ENCODE data around the gene DGKZ.
A peak's percentile ranks its signal among the peaks of the same experiment; 100 is the strongest.

The DGKZ gene

DNA sequence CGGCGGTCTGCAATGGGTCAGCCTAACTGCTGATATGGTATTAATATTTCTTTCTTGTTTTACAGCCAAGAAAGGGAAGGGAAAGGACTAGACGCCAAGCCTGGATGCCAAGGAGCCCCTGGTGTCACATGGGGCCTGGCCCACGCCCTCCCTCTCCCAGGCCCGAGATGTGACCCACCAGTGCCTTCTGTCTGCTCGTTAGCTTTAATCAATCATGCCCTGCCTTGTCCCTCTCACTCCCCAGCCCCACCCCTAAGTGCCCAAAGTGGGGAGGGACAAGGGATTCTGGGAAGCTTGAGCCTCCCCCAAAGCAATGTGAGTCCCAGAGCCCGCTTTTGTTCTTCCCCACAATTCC is 36.1 kb downstream of the DGKZ start:
- ATAC-seq (replicated peaks; ENCODE audit: extremely low read depth, poor library complexity, severe bottlenecking) = no peak
- peaks cover 25% of the 10 kb centered on the region for H3K4me1 Mint-ChIP-seq
- DNase-seq (ENCODE audit: low spot score in 2 of 2) = no peak
- H3K27me3 Mint-ChIP-seq = peaks cover 47% of the 10 kb centered on the region
- H3K4me3 Mint-ChIP-seq = peak overlapping the region; percentile 41
- peaks cover 22% of the 10 kb centered on the region for H3K36me3 Mint-ChIP-seq (ENCODE audit: insufficient read depth)
- no peak overlapping the region for H3K27ac Mint-ChIP-seq (ENCODE audit: low read depth)
- no peaks in the 10 kb centered on the region for H3K9me3 Mint-ChIP-seq

DNA sequence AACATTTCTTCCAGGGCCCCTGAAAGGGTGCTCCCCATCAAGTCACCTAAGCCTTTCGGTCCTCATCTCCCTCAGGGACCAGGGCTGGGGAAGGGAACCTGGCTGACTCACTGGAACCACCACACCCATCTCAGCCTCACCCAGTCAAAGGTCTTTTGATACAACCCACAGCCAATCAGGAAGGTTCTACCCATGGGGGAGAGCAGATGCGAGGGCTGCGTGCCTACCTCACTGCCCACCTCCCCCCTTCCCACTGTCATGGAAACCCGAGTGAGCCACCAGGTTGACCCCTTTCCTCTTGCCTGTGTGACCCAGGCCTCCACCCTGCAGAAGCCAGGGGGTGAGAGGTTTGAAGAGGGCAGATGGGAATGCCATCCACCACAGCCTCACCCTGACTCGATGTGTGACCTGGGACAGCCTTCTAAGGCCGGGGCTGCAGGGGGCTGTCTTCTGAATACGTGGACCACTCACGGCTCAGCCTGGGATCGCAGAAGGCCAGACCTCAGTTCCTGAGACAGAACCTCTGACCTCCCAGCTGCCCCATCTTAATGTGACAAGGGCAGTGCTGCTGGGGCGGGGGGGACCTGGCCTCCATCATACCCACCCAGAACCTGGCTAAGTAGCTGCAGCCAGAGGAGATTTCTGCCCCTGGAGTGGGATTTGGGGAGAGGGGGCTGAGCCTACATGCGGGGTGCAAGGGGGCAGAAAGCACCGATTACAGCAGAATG is 36.9 kb downstream of the DGKZ start:
- H3K9me3 Mint-ChIP-seq = no peaks in the 10 kb centered on the region
- H3K4me3 Mint-ChIP-seq = no peak overlapping the region
- no peak overlapping the region for H3K27ac Mint-ChIP-seq (ENCODE audit: low read depth)
- no peak for ATAC-seq (replicated peaks; ENCODE audit: extremely low read depth, poor library complexity, severe bottlenecking)
- H3K27me3 Mint-ChIP-seq = peaks cover 55% of the 10 kb centered on the region
- peaks cover 18% of the 10 kb centered on the region for H3K36me3 Mint-ChIP-seq (ENCODE audit: insufficient read depth)
- H3K4me1 Mint-ChIP-seq = peaks cover 25% of the 10 kb centered on the region
- no peak for DNase-seq (ENCODE audit: low spot score in 2 of 2)

DNA sequence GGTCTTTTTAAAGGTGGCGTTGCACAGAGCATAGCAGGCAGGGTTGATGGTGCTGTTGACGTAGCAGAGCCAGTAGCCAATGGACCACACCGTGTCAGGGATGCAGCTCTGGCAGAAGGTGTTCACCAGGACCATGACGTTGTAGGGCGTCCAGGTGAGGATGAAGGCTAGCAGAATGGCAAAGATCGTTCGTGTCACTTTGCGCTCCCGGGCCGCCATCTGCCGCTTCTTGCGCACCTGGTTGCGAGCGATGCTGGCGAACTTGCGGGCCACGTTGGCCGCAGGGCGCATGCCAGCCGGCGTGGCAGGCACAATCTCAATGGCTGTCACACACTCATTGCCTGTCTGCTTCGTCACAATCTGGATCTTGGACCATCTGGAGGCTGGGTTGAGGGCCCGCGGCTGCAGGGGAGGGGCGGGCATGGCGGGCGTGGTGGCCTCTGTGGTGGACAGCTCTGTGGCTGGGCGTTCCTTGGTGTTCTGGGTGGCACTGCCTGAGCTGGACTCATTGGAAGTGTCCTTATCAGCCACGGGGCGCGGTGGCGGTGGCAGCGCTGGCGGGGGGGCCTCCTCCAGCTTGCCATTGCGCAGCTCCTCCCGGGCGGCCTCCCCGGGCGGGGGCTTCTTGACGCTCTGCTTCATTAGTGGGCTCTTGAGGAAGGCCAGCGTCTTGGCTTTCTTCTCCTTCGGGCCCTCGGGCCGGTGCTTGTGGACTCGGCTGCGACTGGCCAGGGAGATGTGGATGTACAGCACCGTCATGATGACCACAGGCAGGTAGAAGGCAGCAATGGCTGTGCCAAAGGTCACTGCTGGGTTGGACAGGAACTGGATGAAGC is 38.1 kb downstream of the DGKZ start:
- Mint-ChIP-seq H3K4me3 (no peak overlapping the region), H3K27ac (ENCODE audit: low read depth) (no peak overlapping the region), H3K27me3 (peaks cover 67% of the 10 kb centered on the region)

DNA sequence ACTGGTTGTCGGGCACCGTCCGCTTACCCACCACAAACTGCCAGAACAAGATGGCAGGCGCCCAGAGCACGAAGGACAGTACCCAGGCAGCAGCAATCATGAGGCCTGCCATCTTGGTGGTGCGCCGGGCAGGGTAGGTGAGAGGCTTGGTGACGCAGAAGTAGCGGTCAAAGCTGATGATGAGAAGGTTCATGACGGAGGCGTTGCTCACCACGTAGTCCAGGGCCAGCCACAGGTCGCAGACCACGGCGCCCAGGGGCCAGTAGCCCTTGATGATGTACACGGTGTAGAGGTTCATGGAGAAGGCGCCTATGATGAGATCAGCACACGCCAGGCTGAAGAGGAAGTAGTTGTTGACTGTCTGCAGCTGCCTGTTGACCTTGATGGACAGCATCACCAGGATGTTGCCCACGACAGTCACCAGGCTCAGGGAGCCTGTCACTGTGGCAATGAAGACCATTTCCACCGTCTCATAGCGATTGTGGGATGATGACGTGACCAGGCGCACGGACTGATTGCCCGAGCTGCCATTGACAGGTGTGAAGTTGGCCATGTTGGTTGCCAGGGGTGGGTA is 38.8 kb downstream of the DGKZ start:
- H3K4me3 Mint-ChIP-seq = no peak overlapping the region
- no peak overlapping the region for H3K27ac Mint-ChIP-seq (ENCODE audit: low read depth)

More for the DNA sequence above, 38.1 kb downstream of the DGKZ start:
- Mint-ChIP-seq H3K9me3 (no peaks in the 10 kb centered on the region), H3K4me1 (peaks cover 25% of the 10 kb centered on the region), H3K36me3 (ENCODE audit: insufficient read depth) (peaks cover 15% of the 10 kb centered on the region)
- DNase-seq (ENCODE audit: low spot score in 2 of 2) = no peak
- no peak for ATAC-seq (replicated peaks; ENCODE audit: extremely low read depth, poor library complexity, severe bottlenecking)

DNA sequence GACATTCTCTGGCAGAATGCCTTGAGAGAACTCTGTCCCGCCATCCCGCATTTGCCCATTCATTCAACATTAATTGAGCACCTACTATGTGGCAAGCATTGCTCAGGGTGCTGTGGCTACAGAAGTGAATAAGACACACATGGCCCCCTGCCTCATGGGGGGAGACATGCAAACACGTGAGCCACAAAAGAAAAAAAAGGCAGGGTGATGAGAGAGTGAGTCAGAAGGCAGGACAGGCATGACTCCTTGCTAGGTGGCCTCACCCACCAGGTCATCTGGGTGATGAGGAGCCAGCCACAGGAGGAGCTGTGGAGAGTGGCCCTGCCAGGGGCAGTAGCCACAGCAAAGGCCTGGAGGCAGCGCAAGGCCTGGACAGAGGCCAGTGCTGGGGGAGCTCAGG is 39.4 kb downstream of the DGKZ start:
- ATAC-seq (replicated peaks; ENCODE audit: extremely low read depth, poor library complexity, severe bottlenecking) = no peak
- Mint-ChIP-seq H3K4me1 (peaks cover 25% of the 10 kb centered on the region), H3K4me3 (no peak overlapping the region), H3K9me3 (no peaks in the 10 kb centered on the region), H3K36me3 (ENCODE audit: insufficient read depth) (peaks cover 16% of the 10 kb centered on the region), H3K27ac (ENCODE audit: low read depth) (no peak overlapping the region), H3K27me3 (peaks cover 74% of the 10 kb centered on the region)
- no peak for DNase-seq (ENCODE audit: low spot score in 2 of 2)

More for the DNA sequence above, 38.8 kb downstream of the DGKZ start:
- ATAC-seq (replicated peaks; ENCODE audit: extremely low read depth, poor library complexity, severe bottlenecking) (no peak), DNase-seq (ENCODE audit: low spot score in 2 of 2) (no peak)
- Mint-ChIP-seq H3K4me1 (peaks cover 25% of the 10 kb centered on the region), H3K36me3 (ENCODE audit: insufficient read depth) (peaks cover 17% of the 10 kb centered on the region), H3K27me3 (peaks cover 74% of the 10 kb centered on the region), H3K9me3 (no peaks in the 10 kb centered on the region)

DNA sequence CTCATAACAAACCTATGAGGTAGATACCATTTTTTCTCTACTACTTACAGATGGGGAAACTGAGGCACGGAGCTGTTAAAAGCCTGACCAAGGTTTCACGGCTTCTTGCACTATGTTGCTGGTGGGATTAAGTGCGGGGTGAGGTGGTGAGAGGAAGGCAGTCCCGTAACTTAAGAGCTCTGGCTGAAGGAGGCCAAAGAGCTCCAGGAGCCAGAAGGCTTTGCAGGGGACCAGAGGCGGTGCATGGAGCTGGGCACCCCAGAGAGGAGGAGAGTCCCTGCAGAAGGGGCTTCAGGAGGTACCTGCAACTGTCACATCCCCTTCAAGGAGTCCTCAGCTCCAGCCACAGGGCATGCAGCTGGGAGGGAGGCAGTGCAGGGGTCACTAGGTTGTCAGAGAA is 40.2 kb downstream of the DGKZ start:
- Mint-ChIP-seq H3K9me3 (no peaks in the 10 kb centered on the region), H3K36me3 (ENCODE audit: insufficient read depth) (peaks cover 12% of the 10 kb centered on the region), H3K27ac (ENCODE audit: low read depth) (no peak overlapping the region), H3K4me3 (no peak overlapping the region), H3K27me3 (peaks cover 70% of the 10 kb centered on the region), H3K4me1 (peaks cover 20% of the 10 kb centered on the region)
- ATAC-seq (replicated peaks; ENCODE audit: extremely low read depth, poor library complexity, severe bottlenecking) (no peak), DNase-seq (ENCODE audit: low spot score in 2 of 2) (no peak)

DNA sequence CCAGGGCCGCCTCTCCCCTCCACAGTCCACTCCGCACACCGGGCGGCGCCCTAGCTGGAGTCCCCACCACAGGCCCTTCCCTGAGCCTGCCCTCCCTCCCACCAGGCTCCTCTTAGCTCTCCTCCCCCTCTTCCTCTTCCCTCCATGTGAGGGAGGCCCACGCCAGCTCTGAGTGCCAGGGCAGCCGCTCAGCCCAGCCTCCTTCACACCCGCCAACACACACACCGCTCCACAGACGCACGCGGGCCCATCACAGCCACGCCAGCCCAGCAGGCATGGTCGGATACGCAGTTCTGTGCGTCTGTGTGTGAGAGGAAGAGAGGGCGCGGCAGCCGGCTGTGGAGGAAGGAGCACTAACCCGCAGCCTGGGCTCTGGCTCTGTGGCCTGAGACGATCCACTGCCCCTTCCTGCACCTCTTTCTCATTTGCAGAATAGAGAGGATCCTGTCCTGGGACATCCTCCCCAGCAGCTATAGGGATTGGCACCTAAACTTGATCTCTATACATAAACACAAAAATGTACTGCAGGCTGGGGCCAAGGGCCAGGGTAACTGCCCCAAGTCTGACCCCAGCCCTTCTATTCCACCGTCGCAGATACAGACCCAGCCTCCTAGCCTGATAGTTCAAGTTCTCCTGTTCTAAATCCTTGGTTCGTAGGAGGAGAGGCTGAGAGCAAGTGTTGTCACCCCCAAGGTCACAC is 40.8 kb downstream of the DGKZ start:
- H3K36me3 Mint-ChIP-seq (ENCODE audit: insufficient read depth) = peaks cover 12% of the 10 kb centered on the region
- H3K4me1 Mint-ChIP-seq = peaks cover 26% of the 10 kb centered on the region
- peaks cover 75% of the 10 kb centered on the region for H3K27me3 Mint-ChIP-seq
- ATAC-seq (replicated peaks; ENCODE audit: extremely low read depth, poor library complexity, severe bottlenecking) (peak; percentile 42), DNase-seq (ENCODE audit: low spot score in 2 of 2) (no peak)
- no peak overlapping the region for H3K4me3 Mint-ChIP-seq
- H3K9me3 Mint-ChIP-seq = no peaks in the 10 kb centered on the region
- H3K27ac Mint-ChIP-seq (ENCODE audit: low read depth) = no peak overlapping the region

DNA sequence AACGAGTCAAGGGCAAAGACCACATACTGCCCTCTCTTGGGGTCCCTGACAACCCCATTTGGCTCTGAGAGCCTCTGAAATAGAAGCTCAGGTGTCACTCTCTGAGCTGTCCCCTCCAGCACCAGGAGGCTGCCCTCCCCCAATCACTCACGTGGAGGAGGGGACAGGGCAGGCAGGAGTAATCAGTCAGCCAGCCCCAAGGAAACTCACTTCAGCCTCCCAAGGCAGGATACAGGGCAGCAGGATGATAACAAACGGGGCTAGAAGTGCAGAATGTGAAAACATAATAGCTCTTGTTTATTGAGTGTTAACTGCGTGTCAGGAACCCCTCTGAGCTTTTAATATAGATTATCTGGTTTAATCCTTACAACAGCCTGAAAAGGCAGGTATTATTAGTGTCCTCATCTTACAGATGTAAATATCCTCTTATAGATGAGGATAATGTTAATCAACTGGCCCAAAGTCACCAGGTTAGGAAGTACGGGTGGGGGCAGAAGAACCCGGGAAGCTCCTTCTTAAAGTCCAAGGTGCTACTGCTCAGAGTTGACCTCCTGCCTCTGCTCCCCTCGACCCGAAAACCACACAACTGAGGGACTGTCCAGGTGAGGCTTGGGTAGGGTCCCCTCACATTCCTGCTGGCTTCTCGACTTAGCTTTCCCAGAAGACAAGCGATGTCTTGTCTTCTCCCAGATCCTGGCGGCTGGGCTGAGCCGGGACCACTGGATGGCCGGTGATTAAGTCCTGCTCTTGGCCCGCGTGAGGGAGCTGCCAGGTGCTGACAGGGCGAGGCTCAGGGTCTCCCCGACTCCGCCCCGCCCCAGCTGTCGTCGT is 41.6 kb downstream of the DGKZ start:
- H3K4me1 Mint-ChIP-seq = peaks cover 28% of the 10 kb centered on the region
- H3K27me3 Mint-ChIP-seq = peaks cover 77% of the 10 kb centered on the region

DNA sequence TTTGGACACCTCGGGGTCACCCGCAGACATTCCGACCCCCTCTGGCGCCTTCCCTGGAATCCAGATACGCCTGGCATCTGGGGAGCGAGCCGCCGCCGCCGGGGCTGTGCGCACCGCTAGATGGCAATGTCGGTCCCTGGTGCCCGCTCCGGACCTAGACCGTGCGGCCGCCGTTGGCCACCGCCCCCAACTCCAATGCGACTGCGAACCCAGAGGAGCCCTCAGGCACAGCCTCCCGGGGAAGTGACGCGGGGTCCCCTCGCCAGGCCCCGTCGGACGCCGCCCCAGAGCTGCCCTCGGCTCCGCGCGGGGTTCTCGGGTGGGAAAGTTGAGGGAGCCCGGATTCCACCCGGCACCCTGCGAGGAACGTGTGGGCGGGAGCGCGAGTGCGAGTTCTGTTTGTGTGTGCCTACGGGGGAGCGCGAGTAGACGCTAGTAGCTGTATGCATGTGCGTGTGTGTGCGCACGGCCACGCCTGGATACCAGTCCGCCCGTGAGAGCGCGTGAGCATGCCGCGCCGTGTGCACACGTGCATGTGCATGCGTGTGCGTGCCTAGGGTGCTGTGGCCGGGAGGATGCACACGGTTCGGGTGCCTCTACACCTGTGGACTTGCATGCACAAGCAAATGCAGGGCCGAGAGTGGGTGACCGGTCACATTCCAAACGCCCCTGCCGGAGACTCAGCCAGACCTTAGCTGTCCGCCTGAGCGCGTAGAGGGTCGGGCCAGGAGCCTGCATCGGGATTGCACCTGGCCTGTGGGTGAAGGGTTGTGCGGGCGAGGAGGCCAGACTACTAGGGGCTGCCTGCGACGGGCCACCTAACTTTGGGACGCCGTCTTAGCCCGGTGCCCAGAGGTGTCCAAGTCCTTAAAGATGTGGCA is 42.4 kb downstream of the DGKZ start:
- Mint-ChIP-seq H3K4me3 (peak overlapping the region; percentile 40), H3K36me3 (ENCODE audit: insufficient read depth) (peaks cover 10% of the 10 kb centered on the region), H3K27me3 (peaks cover 74% of the 10 kb centered on the region), H3K27ac (ENCODE audit: low read depth) (no peak overlapping the region), H3K4me1 (peaks cover 28% of the 10 kb centered on the region), H3K9me3 (no peaks in the 10 kb centered on the region)
- DNase-seq (ENCODE audit: low spot score in 2 of 2) (no peak), ATAC-seq (replicated peaks; ENCODE audit: extremely low read depth, poor library complexity, severe bottlenecking) (no peak)

More for the DNA sequence above, 41.6 kb downstream of the DGKZ start:
- Mint-ChIP-seq H3K9me3 (no peaks in the 10 kb centered on the region), H3K27ac (ENCODE audit: low read depth) (no peak overlapping the region), H3K36me3 (ENCODE audit: insufficient read depth) (peaks cover 9% of the 10 kb centered on the region), H3K4me3 (peak overlapping the region; percentile 40)
- ATAC-seq (replicated peaks; ENCODE audit: extremely low read depth, poor library complexity, severe bottlenecking) (no peak), DNase-seq (ENCODE audit: low spot score in 2 of 2) (no peak)

DNA sequence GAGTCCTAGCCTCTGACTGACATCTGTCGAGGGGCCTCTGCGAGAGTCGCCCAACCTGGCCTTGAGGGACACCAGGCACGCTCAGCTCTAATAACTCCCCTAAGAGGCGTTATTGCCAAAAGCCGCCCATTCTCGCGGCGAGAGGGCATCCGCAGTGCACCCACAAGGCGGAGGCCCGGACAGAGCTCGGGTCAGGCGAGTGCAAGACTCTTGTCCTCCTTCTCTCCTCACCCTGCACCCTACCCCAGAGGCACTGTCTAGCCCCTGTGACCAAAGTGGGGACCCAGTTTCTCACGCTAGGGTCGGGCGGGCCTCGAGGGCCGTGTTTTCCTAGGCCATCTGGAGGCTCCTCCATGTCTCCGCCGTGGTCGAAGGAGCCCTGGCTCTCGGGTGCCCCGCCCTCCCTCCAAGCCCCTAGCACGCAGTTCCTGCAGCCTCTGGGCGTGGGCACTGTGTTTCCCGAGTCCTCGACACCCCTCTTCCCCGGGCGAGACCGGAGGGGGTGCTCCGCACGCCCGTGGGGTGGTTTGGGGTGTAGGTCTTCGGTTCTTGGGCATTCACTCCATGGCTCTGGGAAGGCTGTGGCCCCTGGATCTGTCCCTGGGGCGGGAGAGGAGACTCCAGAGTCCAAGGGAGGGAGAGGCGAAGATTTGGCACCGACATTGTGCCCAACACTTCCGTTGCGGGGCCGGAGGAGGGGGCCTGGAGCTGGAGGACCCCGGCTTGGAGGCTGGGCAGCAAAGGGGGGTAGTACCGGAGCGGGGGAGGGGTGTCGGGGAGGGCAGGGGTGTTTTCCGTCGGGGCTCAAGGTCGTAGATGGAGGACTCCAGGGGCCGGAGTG is 43.3 kb downstream of the DGKZ start:
- Mint-ChIP-seq H3K9me3 (no peaks in the 10 kb centered on the region), H3K4me1 (peaks cover 28% of the 10 kb centered on the region), H3K27me3 (peaks cover 66% of the 10 kb centered on the region), H3K36me3 (ENCODE audit: insufficient read depth) (peaks cover 10% of the 10 kb centered on the region), H3K27ac (ENCODE audit: low read depth) (no peak overlapping the region), H3K4me3 (peak overlapping the region; percentile 40)
- ATAC-seq (replicated peaks; ENCODE audit: extremely low read depth, poor library complexity, severe bottlenecking) = no peak
- DNase-seq (ENCODE audit: low spot score in 2 of 2) = no peak

All from central memory CD8-positive, alpha-beta T cell (primary cell).